H9 (cell line): ENCODE data around the gene TTC1. TPM values are rescaled to one million over a fixed set of nuclear protein-coding genes. Genes with fewer than 3 reads are reported as not detected.

Source experiments
- DNase-seq: peaks from one replicate; pipeline ENCODE4 v3.0.0-alpha.2; 2017
- H2AFZ ChIP-seq: one replicate; pipeline ENCODE4 v1.6.1; 2013; ENCODE audit warnings: mild to moderate bottlenecking, low read length, control low read depth, moderate library complexity
- H2AK5ac ChIP-seq: 2 replicates; pipeline ENCODE4 v1.6.1; 2013; ENCODE audit warnings: low read length, control low read depth, mixed read lengths; ENCODE audit not compliant: insufficient read length
- H2BK120ac ChIP-seq: one replicate; pipeline ENCODE4 v1.6.1; 2013; ENCODE audit warnings: low read depth, mild to moderate bottlenecking, low read length, control low read depth, inconsistent platforms; ENCODE audit not compliant: poor library complexity, severe bottlenecking
- H2BK12ac ChIP-seq: 2 replicates; pipeline ENCODE4 v1.6.1; 2013; ENCODE audit warnings: low read length, control low read depth, mixed read lengths, low read depth; ENCODE audit not compliant: insufficient read length
- H2BK15ac ChIP-seq: 2 replicates; pipeline ENCODE4 v1.6.1; 2013; ENCODE audit warnings: low read depth, low read length, control low read depth
- H2BK20ac ChIP-seq: one replicate; pipeline ENCODE4 v1.6.1; 2013; ENCODE audit warnings: low read depth, mild to moderate bottlenecking, low read length, control low read depth, inconsistent platforms; ENCODE audit not compliant: poor library complexity, severe bottlenecking
- H2BK5ac ChIP-seq: 2 replicates; pipeline ENCODE4 v1.6.1; 2013; ENCODE audit warnings: low read length, control low read depth, mixed read lengths; ENCODE audit not compliant: insufficient read length
- H3K14ac ChIP-seq: 2 replicates; pipeline ENCODE4 v1.6.1; 2013; ENCODE audit warnings: low read length, control low read depth; ENCODE audit not compliant: insufficient read depth
- H3K18ac ChIP-seq: 2 replicates; pipeline ENCODE4 v1.6.1; 2013; ENCODE audit warnings: low read depth, mild to moderate bottlenecking, mixed read lengths, low read length, control low read depth; ENCODE audit not compliant: insufficient read length
- H3K23ac ChIP-seq: 2 replicates; pipeline ENCODE4 v1.6.1; 2013; ENCODE audit warnings: low read length, control low read depth, mixed read lengths, low read depth; ENCODE audit not compliant: insufficient read length
- H3K23me2 ChIP-seq: 2 replicates; pipeline ENCODE4 v1.6.1; 2013; ENCODE audit warnings: low read depth, mild to moderate bottlenecking, mixed read lengths, low read length, control low read depth; ENCODE audit not compliant: insufficient read length, poor library complexity, severe bottlenecking
- H3K27ac ChIP-seq: 2 replicates; pipeline ENCODE4 v1.5.1; 2013; ENCODE audit warnings: low read length, control low read depth, mixed read lengths, low read depth; ENCODE audit not compliant: insufficient read length
- H3K27me3 ChIP-seq: 2 replicates; pipeline ENCODE4 v1.6.1; 2013; ENCODE audit warnings: low read length, control low read depth, inconsistent platforms; ENCODE audit not compliant: insufficient read depth
- H3K4ac ChIP-seq: 2 replicates; pipeline ENCODE4 v1.6.1; 2013; ENCODE audit warnings: low read depth, mild to moderate bottlenecking, control low read depth, inconsistent platforms, low read length, moderate library complexity
- H3K4me1 ChIP-seq: 2 replicates; pipeline ENCODE4 v1.6.1; 2013; ENCODE audit warnings: low read length, control low read depth, inconsistent platforms; ENCODE audit not compliant: insufficient read depth
- H3K4me2 ChIP-seq: 2 replicates; pipeline ENCODE4 v1.6.1; 2013; ENCODE audit warnings: low read length, control low read depth, mixed read lengths; ENCODE audit not compliant: insufficient read length, insufficient read depth
- H3K56ac ChIP-seq: 2 replicates; pipeline ENCODE4 v1.6.1; 2013; ENCODE audit warnings: low read depth, mild to moderate bottlenecking, mixed read lengths, low read length, control low read depth; ENCODE audit not compliant: insufficient read length
- H3K79me1 ChIP-seq: 2 replicates; pipeline ENCODE4 v1.6.1; 2013; ENCODE audit warnings: low read depth, mild to moderate bottlenecking, moderate library complexity, low read length, control low read depth, inconsistent platforms; ENCODE audit not compliant: insufficient read depth, poor library complexity, severe bottlenecking
- H3K79me2 ChIP-seq: 2 replicates; pipeline ENCODE4 v1.6.1; 2013; ENCODE audit warnings: low read length, control low read depth, inconsistent platforms; ENCODE audit not compliant: insufficient read depth
- H3K9ac ChIP-seq: 2 replicates; pipeline ENCODE4 v1.6.1; 2013; ENCODE audit warnings: low read length, control low read depth, mixed read lengths; ENCODE audit not compliant: insufficient read length; ENCODE audit errors: extremely low read depth
- H3K9me3 ChIP-seq: one replicate; pipeline ENCODE4 v1.6.1; 2013; ENCODE audit warnings: low read depth, low read length, inconsistent platforms; ENCODE audit not compliant: control insufficient read depth
- H3T11ph ChIP-seq: one replicate; pipeline ENCODE4 v1.6.1; 2013; ENCODE audit warnings: mild to moderate bottlenecking, low read length, control low read depth, inconsistent platforms
- H4K20me1 ChIP-seq: one replicate; pipeline ENCODE4 v1.6.1; 2013; ENCODE audit not compliant: control insufficient read depth, insufficient read length, insufficient read depth
- H4K5ac ChIP-seq: 2 replicates; pipeline ENCODE4 v1.6.1; 2013; ENCODE audit warnings: low read depth, mild to moderate bottlenecking, mixed read lengths, low read length, control low read depth; ENCODE audit not compliant: insufficient read length
- H4K8ac ChIP-seq: replicated peaks from 2 replicates; pipeline ENCODE4 v1.6.1; 2013; ENCODE audit warnings: low read length, control low read depth, mixed read lengths, low read depth; ENCODE audit not compliant: insufficient read length
- H4K91ac ChIP-seq: 2 replicates; pipeline ENCODE4 v1.6.1; 2013; ENCODE audit warnings: low read depth, mild to moderate bottlenecking, moderate library complexity, mixed read lengths, low read length, control low read depth; ENCODE audit not compliant: insufficient read length
- H3K27ac Mint-ChIP-seq, 3 experiments: 2 replicates in 2 of 3; 3 replicates in 1 of 3; pipeline ENCODE4 v1.8.0; 2020 to 2021; ENCODE audit warnings: mixed read lengths in 3 of 3, mild to moderate bottlenecking in 1 of 3, moderate library complexity in 1 of 3
- H3K27me3 Mint-ChIP-seq: 2 replicates; pipeline ENCODE4 v1.8.0; 2021; ENCODE audit warnings: low read depth, mild to moderate bottlenecking, moderate library complexity, mixed read lengths
- H3K36me3 Mint-ChIP-seq, 3 experiments: 2 replicates in 2 of 3; 3 replicates in 1 of 3; pipeline ENCODE4 v1.8.0; 2020 to 2021; ENCODE audit warnings: low read depth in 3 of 3, mixed read lengths in 3 of 3; ENCODE audit not compliant: insufficient read depth in 1 of 3
- H3K4me1 Mint-ChIP-seq, 2 experiments: 2 replicates each; pipeline ENCODE4 v1.8.0; 2020; ENCODE audit warnings: mixed read lengths in 2 of 2
- H3K4me3 Mint-ChIP-seq, 2 experiments: 2 replicates in 1 of 2; 3 replicates in 1 of 2; pipeline ENCODE4 v1.8.0; 2020 to 2021; ENCODE audit warnings: mild to moderate bottlenecking in 2 of 2, mixed read lengths in 2 of 2, moderate library complexity in 1 of 2
- H3K9me3 Mint-ChIP-seq, 2 experiments: 2 replicates in 1 of 2; 3 replicates in 1 of 2; pipeline ENCODE4 v1.8.0; 2020; ENCODE audit warnings: mild to moderate bottlenecking in 2 of 2, mixed read lengths in 2 of 2, moderate library complexity in 1 of 2
- CTCF ChIP-seq: fragments of 200-600 bp; sonication (generic); conservative IDR thresholded peaks from 3 replicates; pipeline ENCODE4 v1.8.0; 2021; ENCODE audit warnings: antibody characterized with exemption, mild to moderate bottlenecking
- WGBS: extraction: QIAGEN DNeasy Blood & Tissue Kit; methylation state at CpG from one replicate; pipeline ENCODE4 v1.1.7; 2013; ENCODE audit warnings: missing lambda C conversion rate, low lambda C conversion rate, mixed read lengths; ENCODE audit not compliant: insufficient read length; ENCODE audit errors: extremely low coverage; 5-methylcytosine and 5-hydroxymethylcytosine counted together
- total RNA-seq: library from RNA; stranded (reverse); gene quantifications from 2 replicates; pipeline ENCODE4 v1.2.1, GENCODE V29; 2021

TTC1 gene
- total RNA-seq, 1 experiment from 2014 or later, result 62.6 TPM

- peaks cover 0 to 4% of the 10 kb centered on the region in 2 experiments; a peak in 2 of 4 replicates for H3K4me1 Mint-ChIP-seq
- no peak for TF ChIP-seq CTCF
- no peak overlapping the region for H4K8ac ChIP-seq
- peak overlapping the region in 2 of 3 experiments; percentile 12 to 73; a peak in 3 of 7 replicates for H3K27ac Mint-ChIP-seq
- H4K20me1 ChIP-seq, result no peaks in the 10 kb centered on the region
- no peaks in the 10 kb centered on the region for H3K23me2 ChIP-seq
- no peaks in the 10 kb centered on the region for H3K79me1 ChIP-seq
- no peak overlapping the region for H2BK15ac ChIP-seq
- H3T11ph ChIP-seq, result no peak overlapping the region
- H3K79me2 ChIP-seq, result no peaks in the 10 kb centered on the region
- no peak overlapping the region for H4K91ac ChIP-seq
- no peak overlapping the region for H2BK120ac ChIP-seq
- H3K4me3 Mint-ChIP-seq, result no peak overlapping the region
- H3K9ac ChIP-seq, result no peak overlapping the region
- H3K14ac ChIP-seq, result no peak overlapping the region
- H3K4me2 ChIP-seq, result no peak overlapping the region
- peaks cover 19 to 47% (median 34%) of the 10 kb centered on the region in 3 experiments; a peak in 6 of 7 replicates for H3K36me3 Mint-ChIP-seq
- H3K4ac ChIP-seq, result no peak overlapping the region
- no peak overlapping the region for H4K5ac ChIP-seq
- no peak overlapping the region for H2AFZ ChIP-seq
- DNase-seq, result no peak
- H3K23ac ChIP-seq, result no peak overlapping the region
- no peak overlapping the region for H3K18ac ChIP-seq
- no peaks in the 10 kb centered on the region for H3K27me3 Mint-ChIP-seq
- no peak overlapping the region for H2BK20ac ChIP-seq
- H3K56ac ChIP-seq, result no peak overlapping the region
- H3K4me1 ChIP-seq, result no peaks in the 10 kb centered on the region
- H3K27ac ChIP-seq, result no peak overlapping the region
- no CpG with 5 or more reads among the region's 11 CpGs for WGBS
- no peaks in the 10 kb centered on the region for H3K27me3 ChIP-seq
- H3K9me3 ChIP-seq, result no peaks in the 10 kb centered on the region
- H3K9me3 Mint-ChIP-seq, result no peaks in the 10 kb centered on the region
- H2AK5ac ChIP-seq, result no peak overlapping the region
- H2BK5ac ChIP-seq, result no peak overlapping the region
- no peak overlapping the region for H2BK12ac ChIP-seq
Measured at GRCh38 chr5:160092960-160093707, 84.2 kb downstream of the TTC1 start.
